ENCODE results near the gene UTP15.
A peak's percentile ranks its signal among the peaks of the same experiment; 100 is the strongest.

DNA sequence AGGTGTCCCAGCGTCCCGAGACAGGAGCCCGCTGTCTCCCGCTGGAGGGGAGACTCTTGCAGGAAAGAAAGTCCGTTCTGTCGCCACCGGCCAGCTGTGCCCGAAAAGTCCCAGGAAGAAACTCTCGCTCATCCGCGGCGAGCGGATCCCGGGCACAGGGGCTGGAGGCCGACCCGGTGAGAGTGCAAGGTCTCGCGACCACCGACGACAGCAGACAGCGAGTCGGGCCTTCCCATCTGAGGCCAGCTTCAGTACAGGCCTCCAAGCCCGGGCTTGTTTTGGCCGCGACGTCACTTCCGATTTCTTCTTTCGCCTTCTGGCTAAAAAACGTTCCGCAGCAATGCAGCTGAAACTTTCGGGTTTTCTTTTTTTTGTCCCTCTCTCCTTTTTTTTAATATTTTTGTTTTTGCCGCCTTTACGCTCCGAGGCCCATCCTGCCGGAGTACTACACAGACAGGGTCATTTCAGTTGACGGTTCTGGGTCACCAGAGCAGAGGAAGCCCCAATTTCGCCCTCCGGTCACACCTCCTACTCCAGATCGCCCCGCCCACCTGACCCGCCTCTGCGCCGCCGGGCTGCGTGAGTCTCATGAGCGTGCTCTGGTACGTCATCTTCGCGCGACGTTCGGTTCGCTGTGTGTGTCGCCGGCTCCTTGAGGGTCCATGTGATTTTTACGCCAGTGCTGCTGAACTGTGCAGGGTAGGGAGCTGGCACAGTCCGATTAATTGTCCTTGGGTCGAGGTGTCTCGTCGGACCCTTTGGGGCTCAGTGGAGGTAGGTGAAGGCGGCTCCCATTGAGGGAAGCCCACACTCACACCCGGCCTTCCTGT is at the start of gene UTP15, which contains the start of gene ANKRA2:
- TF ChIP-seq, protein P1, sequence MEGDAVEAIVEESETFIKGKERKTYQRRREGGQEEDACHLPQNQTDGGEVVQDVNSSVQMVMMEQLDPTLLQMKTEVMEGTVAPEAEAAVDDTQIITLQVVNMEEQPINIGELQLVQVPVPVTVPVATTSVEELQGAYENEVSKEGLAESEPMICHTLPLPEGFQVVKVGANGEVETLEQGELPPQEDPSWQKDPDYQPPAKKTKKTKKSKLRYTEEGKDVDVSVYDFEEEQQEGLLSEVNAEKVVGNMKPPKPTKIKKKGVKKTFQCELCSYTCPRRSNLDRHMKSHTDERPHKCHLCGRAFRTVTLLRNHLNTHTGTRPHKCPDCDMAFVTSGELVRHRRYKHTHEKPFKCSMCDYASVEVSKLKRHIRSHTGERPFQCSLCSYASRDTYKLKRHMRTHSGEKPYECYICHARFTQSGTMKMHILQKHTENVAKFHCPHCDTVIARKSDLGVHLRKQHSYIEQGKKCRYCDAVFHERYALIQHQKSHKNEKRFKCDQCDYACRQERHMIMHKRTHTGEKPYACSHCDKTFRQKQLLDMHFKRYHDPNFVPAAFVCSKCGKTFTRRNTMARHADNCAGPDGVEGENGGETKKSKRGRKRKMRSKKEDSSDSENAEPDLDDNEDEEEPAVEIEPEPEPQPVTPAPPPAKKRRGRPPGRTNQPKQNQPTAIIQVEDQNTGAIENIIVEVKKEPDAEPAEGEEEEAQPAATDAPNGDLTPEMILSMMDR (IDR thresholded peaks at IDR 0.05 in 8 of 11, conservative IDR thresholded peaks at IDR 0.05 in 3 of 11) = peak in 2 of 11 experiments; percentile 27 to 36
- peak in 1 of 3 donors; percentile 11 for TF ChIP-seq POLR2A (IDR thresholded peaks at IDR 0.05)
- peak; percentile 92 to 96 (median 94) for TF ChIP-seq POLR2AphosphoS5 (IDR thresholded peaks at IDR 0.05)

All from spleen (tissue), 7 donors.